Keratinocyte (primary cell): Measurements from ENCODE around the gene TMEM134. TPM values are rescaled to one million over a fixed set of nuclear protein-coding genes. Genes with fewer than 3 reads are reported as not detected.

Source experiments
- DNase-seq: peaks from one replicate; pipeline ENCODE4 v3.0.0-alpha.2; 2011; ENCODE audit warnings: low read depth, missing footprints, low spot score
- FAIRE-seq: peaks from 2 replicates; lab custom pipeline; 2011; peaks lifted over from hg19 to GRCh38; lab: Jason Lieb, UNC
- H2AFZ ChIP-seq: 2 replicates; pipeline ENCODE4 v1.6.0; 2012; ENCODE audit warnings: low read length, control low read depth, inconsistent platforms; ENCODE audit not compliant: control insufficient read depth
- H3K27ac ChIP-seq: 2 replicates; pipeline ENCODE4 v1.5.1; 2011; ENCODE audit warnings: low read length; ENCODE audit not compliant: control insufficient read depth, insufficient read depth
- H3K27me3 ChIP-seq: 3 replicates; pipeline ENCODE4 v1.6.0; 2011; ENCODE audit warnings: low read length; ENCODE audit not compliant: control insufficient read depth, insufficient read depth; ENCODE audit errors: extremely low read depth
- H3K36me3 ChIP-seq, 2 experiments: 2 replicates in 1 of 2; 3 replicates in 1 of 2; pipeline ENCODE4 v1.5.1; 2011; ENCODE audit warnings: low read length in 2 of 2, mild to moderate bottlenecking in 1 of 2; ENCODE audit not compliant: control insufficient read depth in 2 of 2, insufficient read depth in 2 of 2; ENCODE audit errors: extremely low read depth in 1 of 2
- H3K4me1 ChIP-seq: 3 replicates; pipeline ENCODE4 v1.5.1; 2011; ENCODE audit warnings: low read length; ENCODE audit not compliant: control insufficient read depth, insufficient read depth; ENCODE audit errors: extremely low read depth
- H3K4me2 ChIP-seq: 3 replicates; pipeline ENCODE4 v1.6.0; 2011; ENCODE audit warnings: low read depth, low read length; ENCODE audit not compliant: control insufficient read depth, insufficient read depth; ENCODE audit errors: extremely low read depth
- H3K4me3 ChIP-seq, 3 experiments: fragments of 200-600 bp in 1 of 3; sonication (generic) in 1 of 3; 2 replicates in 2 of 3; 3 replicates in 1 of 3; pipeline ENCODE4 v1.5.1; 2011 to 2016; ENCODE audit warnings: low read length in 3 of 3, mild to moderate bottlenecking in 3 of 3, control low read depth in 2 of 3, inconsistent platforms in 1 of 3, low read depth in 1 of 3, mixed read lengths in 1 of 3, mixed run types in 1 of 3, moderate library complexity in 1 of 3; ENCODE audit not compliant: control insufficient read depth in 2 of 3, insufficient read depth in 2 of 3; ENCODE audit errors: extremely low read depth in 1 of 3
- H3K79me2 ChIP-seq: 2 replicates; pipeline ENCODE4 v1.6.0; 2012; ENCODE audit warnings: low read length; ENCODE audit not compliant: control insufficient read depth, insufficient read depth
- H3K9ac ChIP-seq: 3 replicates; pipeline ENCODE4 v1.6.0; 2011; ENCODE audit warnings: low read length; ENCODE audit not compliant: control insufficient read depth, insufficient read depth; ENCODE audit errors: extremely low read depth
- H3K9me1 ChIP-seq: 3 replicates; pipeline ENCODE4 v1.6.0; 2011; ENCODE audit warnings: low read length; ENCODE audit not compliant: control insufficient read depth, insufficient read depth; ENCODE audit errors: extremely low read depth
- H3K9me3 ChIP-seq: 2 replicates; pipeline ENCODE4 v1.5.1; 2012; ENCODE audit warnings: low read depth, low read length; ENCODE audit not compliant: control insufficient read depth
- H4K20me1 ChIP-seq: 3 replicates; pipeline ENCODE4 v1.6.0; 2011; ENCODE audit warnings: low read length; ENCODE audit not compliant: control insufficient read depth, insufficient read depth; ENCODE audit errors: extremely low read depth
- EZH2 ChIP-seq: IDR thresholded peaks from one replicate; pipeline ENCODE4 v1.6.1; 2012; ENCODE audit warnings: inconsistent platforms, mild to moderate bottlenecking, low read length, moderate library complexity
- dilution Hi-C: fragments of 300-500 bp; cut with MboI; formaldehyde crosslinking; loops from one replicate; pipeline ENCODE4 v1.7.0; 2020; ENCODE audit warnings: low sequenced_read_pairs; ENCODE audit not compliant: extremely low pct_ligation_motif_present
- polyA minus RNA-seq, 3 experiments: library from RNA; depleted of rRNA, polyadenylated mRNA; stranded (reverse); fragments of >200 nt; gene quantifications; 1 replicate in 1 of 3; 2 replicates in 1 of 3; 3 replicates in 1 of 3; pipeline ENCODE4 v1.2.3, GENCODE V29; 2011
- polyA plus RNA-seq, 5 experiments: library from polyadenylated mRNA; depleted of rRNA in 3 of 5; stranded (reverse) in 3 of 5; stranded (forward) in 1 of 5; unstranded in 1 of 5; fragments of >200 nt; gene quantifications; 1 replicate in 1 of 5; 2 replicates in 3 of 5; 3 replicates in 1 of 5; pipeline versions ENCODE4 v1.2.1 to v1.2.3, GENCODE V29; 2011 to 2012; ENCODE audit warnings: missing spikeins in 2 of 5, low read depth in 1 of 5, low replicate concordance in 1 of 5
- TF ChIP-seq, protein P1 (sequence below), 3 experiments: IDR thresholded peaks in 1 of 3; conservative IDR thresholded peaks in 1 of 3; optimal IDR thresholded peaks in 1 of 3; 2 replicates in 2 of 3; 3 replicates in 1 of 3; pipeline versions ENCODE3 to v1.5.1; 2011; ENCODE audit warnings: low read length in 3 of 3, mild to moderate bottlenecking in 3 of 3, moderate library complexity in 2 of 3, control low read depth in 1 of 3, inconsistent platforms in 1 of 3; ENCODE audit not compliant: insufficient read depth in 2 of 3; ENCODE audit errors: extremely low read depth in 1 of 3

The TMEM134 gene, protein sequence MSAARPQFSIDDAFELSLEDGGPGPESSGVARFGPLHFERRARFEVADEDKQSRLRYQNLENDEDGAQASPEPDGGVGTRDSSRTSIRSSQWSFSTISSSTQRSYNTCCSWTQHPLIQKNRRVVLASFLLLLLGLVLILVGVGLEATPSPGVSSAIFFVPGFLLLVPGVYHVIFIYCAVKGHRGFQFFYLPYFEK
- polyA plus RNA-seq = 24.7 to 71.1 TPM (median 40.4 TPM) in 3 replicates
- polyA plus RNA-seq (2011; ENCODE audit: low read depth) = 10.7 TPM
- polyA plus RNA-seq (2011; cell fraction: cytosol; rRNA removed) = 27.0 and 78.9 TPM in 2 replicates
- 37.4 and 52.6 TPM in 2 replicates for polyA plus RNA-seq (2011; cell fraction: nucleus; rRNA removed)
- polyA plus RNA-seq (2012; ENCODE audit: low replicate concordance) = 42.7 and 77.6 TPM in 2 replicates
- polyA minus RNA-seq = 7.9 to 18.5 TPM (median 12.6 TPM) in 3 replicates
- polyA minus RNA-seq (2011; cell fraction: cytosol; rRNA and poly(A)+ RNA removed) = 43.0 TPM
- polyA minus RNA-seq (2011; cell fraction: nucleus; rRNA and poly(A)+ RNA removed) = 6.6 and 11.0 TPM in 2 replicates

DNA sequence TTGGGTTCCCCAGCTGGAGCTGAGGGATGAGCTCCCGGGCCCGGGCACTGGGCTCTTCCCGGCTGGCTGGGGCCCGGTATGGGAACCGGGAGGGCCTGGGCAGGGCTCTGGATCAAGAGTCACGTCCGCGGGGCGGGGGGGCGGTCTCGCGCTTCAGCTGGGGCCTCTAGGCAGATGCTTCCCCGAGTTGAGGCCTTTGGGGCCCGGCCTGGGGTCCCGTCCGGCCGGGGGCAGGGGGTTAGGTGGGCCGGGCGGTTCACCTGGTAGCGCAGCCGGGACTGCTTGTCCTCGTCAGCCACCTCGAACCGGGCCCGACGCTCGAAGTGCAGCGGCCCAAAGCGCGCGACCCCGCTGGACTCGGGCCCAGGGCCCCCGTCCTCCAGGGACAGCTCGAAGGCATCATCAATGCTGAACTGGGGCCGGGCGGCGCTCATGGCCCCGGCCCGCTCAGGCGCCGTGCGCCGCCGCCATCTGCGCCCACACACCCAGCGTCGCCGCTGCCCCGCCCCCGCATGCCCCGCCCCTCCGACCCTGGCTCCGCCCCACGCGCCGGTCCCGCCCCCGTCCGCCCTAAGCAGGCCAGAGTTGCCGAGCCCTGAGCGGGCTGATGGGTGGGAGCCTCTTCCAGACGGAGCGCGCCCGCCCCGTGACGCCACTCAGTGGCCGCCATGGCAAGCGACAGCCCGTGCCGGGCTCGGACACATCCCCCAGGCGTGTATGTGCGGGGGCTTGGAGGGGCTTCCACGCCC lies at the start of gene TMEM134:
Gene TMEM134, minus strand, starts transcription at position 493 of the 749 bp plus-strand sequence. Its CDS starts 59 bp downstream, at position 434.
- no peak for FAIRE-seq
- H3K27me3 ChIP-seq = no peaks in the 10 kb centered on the region
- H4K20me1 ChIP-seq = no peaks in the 10 kb centered on the region
- DNase-seq = no peak
- peaks cover 18% of the 10 kb centered on the region for H3K4me1 ChIP-seq
- peak within 1 kb of the TSS; percentile 68 for H3K9ac ChIP-seq
- H3K4me2 ChIP-seq = peak within 1 kb of the TSS; percentile 82
- no peaks in the 10 kb centered on the region for H3K9me1 ChIP-seq
- dilution Hi-C loops = no loop called here
- no peaks in the 10 kb centered on the region for H3K9me3 ChIP-seq
- TF ChIP-seq, protein P1, sequence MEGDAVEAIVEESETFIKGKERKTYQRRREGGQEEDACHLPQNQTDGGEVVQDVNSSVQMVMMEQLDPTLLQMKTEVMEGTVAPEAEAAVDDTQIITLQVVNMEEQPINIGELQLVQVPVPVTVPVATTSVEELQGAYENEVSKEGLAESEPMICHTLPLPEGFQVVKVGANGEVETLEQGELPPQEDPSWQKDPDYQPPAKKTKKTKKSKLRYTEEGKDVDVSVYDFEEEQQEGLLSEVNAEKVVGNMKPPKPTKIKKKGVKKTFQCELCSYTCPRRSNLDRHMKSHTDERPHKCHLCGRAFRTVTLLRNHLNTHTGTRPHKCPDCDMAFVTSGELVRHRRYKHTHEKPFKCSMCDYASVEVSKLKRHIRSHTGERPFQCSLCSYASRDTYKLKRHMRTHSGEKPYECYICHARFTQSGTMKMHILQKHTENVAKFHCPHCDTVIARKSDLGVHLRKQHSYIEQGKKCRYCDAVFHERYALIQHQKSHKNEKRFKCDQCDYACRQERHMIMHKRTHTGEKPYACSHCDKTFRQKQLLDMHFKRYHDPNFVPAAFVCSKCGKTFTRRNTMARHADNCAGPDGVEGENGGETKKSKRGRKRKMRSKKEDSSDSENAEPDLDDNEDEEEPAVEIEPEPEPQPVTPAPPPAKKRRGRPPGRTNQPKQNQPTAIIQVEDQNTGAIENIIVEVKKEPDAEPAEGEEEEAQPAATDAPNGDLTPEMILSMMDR (optimal IDR thresholded peaks at IDR 0.05 in 1 of 3, IDR thresholded peaks at IDR 0.05 in 1 of 3, conservative IDR thresholded peaks at IDR 0.05 in 1 of 3; ENCODE audit: extremely low read depth in 1 of 3, insufficient read depth in 2 of 3, low read length in 3 of 3) = peak in 2 of 3 experiments; percentile 57 to 73
- no peak for TF ChIP-seq EZH2
- H3K36me3 ChIP-seq = peaks cover 0 to 5% of the 10 kb centered on the region in 2 experiments
- peak within 1 kb of the TSS; percentile 17 for H2AFZ ChIP-seq
- H3K79me2 ChIP-seq = no peaks in the 10 kb centered on the region
- peak within 1 kb of the TSS; percentile 63 for H3K27ac ChIP-seq
- H3K4me3 ChIP-seq = peak within 1 kb of the TSS; percentile 63 to 74 (median 74)

DNA sequence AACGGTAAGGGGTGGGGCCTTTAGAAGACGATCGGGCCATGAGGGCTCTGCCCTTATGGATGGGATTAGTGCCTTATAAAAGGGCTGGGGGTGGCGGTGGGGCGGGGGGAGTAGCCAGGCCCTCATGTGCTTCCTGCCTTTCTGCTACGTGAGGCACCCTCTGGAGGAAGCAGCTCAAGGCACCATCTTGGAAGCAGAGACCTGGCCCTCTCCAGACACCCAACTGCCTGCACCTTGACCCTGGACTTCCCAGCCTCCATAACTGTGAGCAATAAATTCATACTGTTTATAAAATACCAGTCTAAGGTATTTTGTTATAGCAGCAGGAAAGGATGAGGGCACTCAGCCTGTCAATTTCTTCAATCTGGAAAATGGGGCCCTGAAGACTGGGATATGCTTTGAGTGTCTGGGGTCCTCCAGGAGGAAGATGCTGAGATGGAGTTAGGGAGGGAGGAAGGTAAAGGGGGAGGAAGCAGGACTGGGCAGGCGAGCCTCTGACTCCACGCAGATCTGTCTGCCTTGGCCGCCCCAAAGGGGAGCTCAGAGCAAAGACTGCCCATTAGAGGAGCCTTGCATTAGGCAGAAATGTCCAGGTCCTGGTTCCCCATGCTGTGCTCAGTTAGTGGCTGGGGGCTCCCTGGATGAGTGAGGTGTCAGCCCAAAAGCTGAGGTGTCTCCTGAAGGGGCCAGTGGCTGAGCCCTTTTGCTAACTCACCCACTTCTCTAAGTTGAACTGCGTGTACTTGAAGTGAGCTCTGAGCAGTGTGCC lies 48.9 kb upstream of the TMEM134 start:
- Histone ChIP-seq H3K9ac (no peak overlapping the region), H3K27ac (no peak overlapping the region), H2AFZ (no peak overlapping the region), H3K79me2 (no peaks in the 10 kb centered on the region), H3K9me3 (no peaks in the 10 kb centered on the region), H3K36me3 (no peaks in the 10 kb centered on the region), H3K4me3 (no peak overlapping the region), H3K9me1 (no peaks in the 10 kb centered on the region), H3K4me2 (no peak overlapping the region), H4K20me1 (no peaks in the 10 kb centered on the region), H3K4me1 (no peaks in the 10 kb centered on the region), H3K27me3 (no peaks in the 10 kb centered on the region)
- DNase-seq (no peak), FAIRE-seq (no peak)
- dilution Hi-C loops = no loop called here
- TF ChIP-seq EZH2 = no peak
- TF ChIP-seq, protein P1 (optimal IDR thresholded peaks at IDR 0.05 in 1 of 3, IDR thresholded peaks at IDR 0.05 in 1 of 3, conservative IDR thresholded peaks at IDR 0.05 in 1 of 3; ENCODE audit: extremely low read depth in 1 of 3, insufficient read depth in 2 of 3, low read length in 3 of 3) = no peak
